Left lung (tissue), 10 donors: ENCODE measurements around the gene TERB1. TPM values are rescaled to one million over a fixed set of nuclear protein-coding genes. Genes with fewer than 3 reads are reported as not detected.
A peak's percentile ranks its signal among the peaks of the same experiment; 100 is the strongest.

ENCODE experiments used
- ATAC-seq: fragments of 200-7000 bp; cut with Tn5 transposase; one replicate; pipeline ENCODE4 v1.9.1; 2020; ENCODE audit warnings: moderate library complexity
- DNase-seq, 4 donors: peaks; one replicate each; pipeline ENCODE4 v3.0.0-alpha.2; 2013 to 2020
- H3K27ac ChIP-seq, 2 donors: fragments of 200-600 bp; sonication (generic) in 1 of 2; one replicate each; pipeline versions ENCODE4 v1.5.0 to v1.8.0; 2020 to 2021
- H3K27me3 ChIP-seq, 2 donors: fragments of 200-600 bp; sonication (generic) in 1 of 2; one replicate each; pipeline versions ENCODE4 v1.5.0 to v1.8.0; 2020 to 2021
- H3K36me3 ChIP-seq, 2 donors: fragments of 200-600 bp; sonication (generic) in 1 of 2; one replicate each; pipeline versions ENCODE4 v1.5.0 to v1.8.0; 2020 to 2021
- H3K4me1 ChIP-seq, 2 donors: fragments of 200-600 bp; one replicate each; pipeline ENCODE4 v1.8.0; 2021
- H3K4me3 ChIP-seq, 2 donors: fragments of 200-600 bp; sonication (generic) in 1 of 2; one replicate each; pipeline versions ENCODE4 v1.5.0 to v1.8.0; 2020 to 2021; ENCODE audit warnings: mild to moderate bottlenecking in 1 of 2
- H3K9me3 ChIP-seq, 2 donors: fragments of 200-600 bp; sonication (generic) in 1 of 2; one replicate each; pipeline versions ENCODE4 v1.5.0 to v1.8.0; 2020 to 2021
- CTCF ChIP-seq, 2 donors: fragments of 200-600 bp; sonication (generic) in 1 of 2; IDR thresholded peaks; one replicate each; pipeline versions ENCODE4 v1.5.0 to v1.8.0; 2021; ENCODE audit warnings: antibody characterized with exemption in 2 of 2
- intact Hi-C, 2 donors: fragments of 100-400 bp; cut with DNase I; formaldehyde crosslinking; loops; one replicate each; pipeline versions ENCODE4 v1.11.2 to v1.14.2; 2022
- polyA plus RNA-seq, 6 donors: library from polyadenylated mRNA; unstranded; fragments of 120-200 nt; gene quantifications; one replicate each; pipeline ENCODE4 v1.2.1, GENCODE V29; 2013; ENCODE audit not compliant: insufficient read length in 6 of 6
- total RNA-seq, 2 donors: library from RNA; stranded (reverse); fragmentation: NEBNext Ultra II Directional; extraction: Animal tissue kit (Norgen Biotek cat#: 25700); gene quantifications; one replicate each; pipeline ENCODE4 v1.2.1, GENCODE V29; 2021
- donor health status: DM: no; HTN: yes; CAD: no.
- donor health status: DM: no; HTN: no; CAD: no.

TERB1 gene
- total and polyA plus RNA-seq, 8 donors, result 0.07 to 0.46 (median 0.13) TPM; not detected in 2

- H3K27me3 ChIP-seq, result no peaks in the 10 kb centered on the region
- H3K9me3 ChIP-seq, result no peaks in the 10 kb centered on the region
- ATAC-seq (no peak), DNase-seq (no peak)
- H3K4me3 ChIP-seq, result no peak overlapping the region
- no peak for TF ChIP-seq CTCF (IDR thresholded peaks at IDR 0.05)
- no peak overlapping the region for H3K27ac ChIP-seq
- peaks cover 10 to 17% of the 10 kb centered on the region in 2 donors for H3K4me1 ChIP-seq
- peaks cover 0 to 96% of the 10 kb centered on the region in 2 donors for H3K36me3 ChIP-seq
- intact Hi-C loops, result no loop called here
These were observed 65.5 kb downstream of the TERB1 start for GRCh38 chr16:66735891-66736290.

DNA sequence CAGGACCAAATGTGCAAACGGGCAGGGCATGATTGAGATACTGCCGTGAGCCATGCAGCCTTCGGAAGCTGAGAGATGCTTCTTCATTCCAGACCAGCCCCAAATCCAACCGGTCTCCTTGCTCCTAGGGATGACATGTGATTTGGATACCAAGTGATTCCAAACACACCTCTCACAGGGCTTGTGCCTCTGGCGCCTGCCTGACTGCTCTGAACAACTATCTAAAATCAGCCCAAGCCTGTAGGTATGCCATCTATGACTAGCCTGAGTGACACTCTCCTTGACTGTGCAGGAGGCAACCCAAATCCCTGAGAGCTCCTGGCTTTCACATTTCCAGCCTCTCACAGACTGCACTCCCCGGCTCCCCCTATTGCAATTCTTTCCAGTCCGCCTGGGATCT lies 70.3 kb downstream of the TERB1 start:
- Histone ChIP-seq H3K27ac (no peak overlapping the region), H3K27me3 (no peaks in the 10 kb centered on the region), H3K4me1 (peaks cover 0 to 16% of the 10 kb centered on the region in 2 donors), H3K9me3 (no peaks in the 10 kb centered on the region), H3K36me3 (peaks cover 3 to 94% of the 10 kb centered on the region in 2 donors), H3K4me3 (no peak overlapping the region)
- ATAC-seq (no peak), DNase-seq (no peak)
- intact Hi-C loops, result no loop called here
- TF ChIP-seq CTCF (IDR thresholded peaks at IDR 0.05), result no peak

GRCh38 chr16:66728804-66729203 lies 72.6 kb downstream of the TERB1 start:
- no peak overlapping the region for H3K4me3 ChIP-seq
- H3K27ac ChIP-seq, result peak overlapping the region in 1 of 2 donors; percentile 45
- H3K9me3 ChIP-seq, result no peaks in the 10 kb centered on the region
- no peaks in the 10 kb centered on the region for H3K27me3 ChIP-seq
- no peak for DNase-seq
- no peak for TF ChIP-seq CTCF (IDR thresholded peaks at IDR 0.05)
- H3K36me3 ChIP-seq, result peaks cover 3 to 94% of the 10 kb centered on the region in 2 donors
- intact Hi-C loops, result no loop called here
- peaks cover 0 to 16% of the 10 kb centered on the region in 2 donors for H3K4me1 ChIP-seq
- ATAC-seq, result no peak

DNA sequence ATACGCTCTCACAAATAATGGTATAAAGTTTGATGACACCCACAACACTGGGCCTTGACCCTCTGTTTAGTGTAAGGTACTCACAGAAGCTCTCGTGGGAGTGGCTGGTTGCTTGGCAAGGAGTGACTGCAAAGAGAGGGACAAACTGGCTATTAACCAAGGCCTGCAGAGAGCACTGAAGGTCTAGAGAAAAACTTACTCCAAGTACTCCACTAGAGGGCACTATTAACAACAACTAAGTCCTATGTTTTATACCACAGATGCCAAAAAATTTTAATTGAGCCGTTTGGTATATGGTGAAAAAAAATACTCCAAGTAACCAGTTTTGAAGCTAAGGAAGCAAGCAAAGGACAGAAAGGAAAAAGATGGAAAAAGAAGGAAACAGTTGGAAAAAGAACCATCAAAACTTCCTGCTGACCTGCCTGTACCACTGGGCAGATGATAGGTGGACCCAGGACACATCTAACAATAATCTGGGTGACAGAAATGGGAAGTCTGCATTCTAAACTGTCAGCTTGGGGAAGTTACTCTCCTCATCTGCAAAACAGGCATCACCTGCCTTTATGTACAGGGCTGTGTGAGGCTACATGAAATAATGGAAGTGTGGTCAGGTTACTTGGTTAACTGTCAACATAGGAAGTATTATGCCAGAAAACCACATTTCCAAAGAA lies 73.1 kb downstream of the TERB1 start:
- ATAC-seq (peak; percentile 92), DNase-seq (peak in 1 of 4 donors; percentile 58)
- Histone ChIP-seq H3K4me1 (peaks cover 0 to 16% of the 10 kb centered on the region in 2 donors), H3K36me3 (peaks cover 3 to 94% of the 10 kb centered on the region in 2 donors), H3K27me3 (no peaks in the 10 kb centered on the region), H3K4me3 (no peak overlapping the region), H3K9me3 (no peaks in the 10 kb centered on the region), H3K27ac (peak overlapping the region in 1 of 2 donors; percentile 45)
- TF ChIP-seq CTCF (IDR thresholded peaks at IDR 0.05), result peak; percentile 66 to 73
- intact Hi-C loops, result no loop called here

DNA sequence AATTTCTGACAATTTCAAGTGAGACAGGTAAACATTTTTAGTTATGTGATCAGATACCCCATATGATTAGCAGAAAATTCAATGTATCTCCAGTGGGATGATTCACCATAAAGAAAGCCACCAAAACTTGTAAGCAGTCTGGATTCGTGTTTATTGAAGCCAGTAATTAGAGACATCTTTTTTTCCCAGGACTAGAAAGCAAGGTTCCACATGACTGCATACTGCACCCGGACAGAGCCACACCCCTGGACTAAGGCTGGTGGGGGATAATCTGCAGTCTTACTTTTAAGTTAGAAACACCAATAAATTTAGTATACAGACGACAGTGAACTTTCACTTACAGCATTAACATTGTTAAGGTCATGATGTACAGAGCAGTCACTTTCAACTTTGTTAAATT lies 80.6 kb downstream of the TERB1 start:
- TF ChIP-seq CTCF (IDR thresholded peaks at IDR 0.05), result no peak
- Histone ChIP-seq H3K27me3 (no peaks in the 10 kb centered on the region), H3K9me3 (no peaks in the 10 kb centered on the region), H3K4me1 (no peaks in the 10 kb centered on the region), H3K36me3 (peaks cover 0 to 71% of the 10 kb centered on the region in 2 donors), H3K27ac (no peak overlapping the region), H3K4me3 (no peak overlapping the region)
- DNase-seq (no peak), ATAC-seq (no peak)
- intact Hi-C loops, result no loop called here
